Lung (tissue), 12 donors: ENCODE results near the gene CD33. TPM values are rescaled to one million over a fixed set of nuclear protein-coding genes. Genes with fewer than 3 reads are reported as not detected.
"Not testable (repeated sequence)": the region's sequence is repeated elsewhere in the genome, so short reads cannot be mapped to it uniquely, and the experiment has no call there.

ENCODE experiments used
- ATAC-seq: fragments of 200-7000 bp; cut with Tn5 transposase; one replicate; pipeline ENCODE4 v1.9.1; 2020; ENCODE audit warnings: moderate number of reproducible peaks; ENCODE audit not compliant: insufficient read depth, low FRiP score
- DNase-seq, 3 donors: peaks; one replicate each; pipeline ENCODE4 v3.0.0-alpha.2; 2013 to 2017
- H3K27ac ChIP-seq, 2 donors: one replicate each; pipeline ENCODE4 v1.5.1; 2013; ENCODE audit warnings: mild to moderate bottlenecking in 2 of 2, moderate library complexity in 2 of 2, control low read depth in 1 of 2, inconsistent platforms in 1 of 2, low read depth in 1 of 2, low read length in 1 of 2
- H3K27me3 ChIP-seq, 3 donors: one replicate each; pipeline ENCODE4 v1.5.1; 2013; ENCODE audit warnings: low read length in 2 of 3; ENCODE audit not compliant: control insufficient read depth in 3 of 3, insufficient read depth in 3 of 3
- H3K36me3 ChIP-seq, 4 donors: one replicate each; pipeline ENCODE4 v1.5.1; 2013; ENCODE audit warnings: low read length in 4 of 4, mild to moderate bottlenecking in 1 of 4, moderate library complexity in 1 of 4; ENCODE audit not compliant: control insufficient read depth in 4 of 4, insufficient read depth in 4 of 4
- H3K4me1 ChIP-seq, 5 donors: one replicate each; pipeline ENCODE4 v1.5.1; 2013; ENCODE audit warnings: low read length in 5 of 5, mild to moderate bottlenecking in 2 of 5, moderate library complexity in 1 of 5; ENCODE audit not compliant: control insufficient read depth in 5 of 5, insufficient read depth in 5 of 5
- H3K4me3 ChIP-seq: one replicate; pipeline ENCODE4 v1.5.1; 2013; ENCODE audit warnings: mild to moderate bottlenecking, control low read depth, moderate library complexity
- H3K9ac ChIP-seq, 2 donors: one replicate each; pipeline ENCODE4 v1.5.1; 2013; ENCODE audit warnings: low read length in 2 of 2, control low read depth in 1 of 2; ENCODE audit not compliant: insufficient read depth in 1 of 2
- H3K9me3 ChIP-seq, 4 donors: one replicate each; pipeline ENCODE4 v1.5.1; 2013; ENCODE audit warnings: low read length in 3 of 4, mild to moderate bottlenecking in 1 of 4, moderate library complexity in 1 of 4; ENCODE audit not compliant: control insufficient read depth in 4 of 4, insufficient read depth in 3 of 4
- WGBS, 2 donors: extraction: QIAGEN DNeasy Blood & Tissue Kit; methylation state at CpG; one replicate each; pipeline ENCODE4 v1.1.7; 2013; 5-methylcytosine and 5-hydroxymethylcytosine counted together
- polyA plus RNA-seq, 2 donors: library from polyadenylated mRNA; stranded (reverse); fragments of 200-250 nt; gene quantifications; one replicate each; pipeline ENCODE4 v1.2.1, GENCODE V29; 2013
- total RNA-seq, 2 donors: library from RNA; depleted of rRNA in 1 of 2; stranded (reverse); fragments of >200 nt in 1 of 2; gene quantifications; one replicate each; pipeline ENCODE4 v1.2.1, GENCODE V29; 2014 to 2021
- TF ChIP-seq, protein P1 (sequence below): IDR thresholded peaks from 2 replicates; pipeline ENCODE4 v1.5.1; 2012; ENCODE audit warnings: mild to moderate bottlenecking; ENCODE audit errors: control extremely low read depth, extremely low read depth
- donor health status: control.
- donor health status: control.
- donor health status: Bipolar disorder and iron deficiency.
- donor health status: healthy.
- donor health status: DM: yes; HTN: yes; CAD: no.

CD33 gene
- total and polyA plus RNA-seq, 4 donors: 7.0 to 40.2 (median 16.8) TPM

DNA sequence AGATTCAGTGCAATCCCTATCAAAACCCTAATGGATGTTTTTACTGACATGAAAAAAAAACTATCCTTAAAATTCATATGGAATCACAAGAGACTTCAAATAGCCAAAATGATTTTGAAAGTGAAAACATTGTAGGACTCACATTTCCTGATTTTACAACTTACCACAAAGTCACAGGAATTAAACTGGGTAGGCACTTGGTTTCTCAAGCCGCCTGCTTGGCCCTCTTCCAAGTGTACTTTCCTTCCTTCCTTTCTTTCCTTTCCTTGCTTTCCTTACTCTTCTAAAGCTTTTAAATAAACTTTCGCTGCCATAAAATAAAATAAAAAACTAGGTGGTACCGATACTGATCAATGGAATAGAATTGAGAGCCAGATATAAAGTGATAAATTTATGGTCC lies 21.0 kb upstream of the CD33 start:
- ATAC-seq: no peak
- Histone ChIP-seq H3K27me3 (peaks cover 0 to 6% (median 3%) of the 10 kb centered on the region in 3 donors), H3K4me1 (no peaks in the 10 kb centered on the region), H3K9ac (no peak overlapping the region), H3K9me3 (peaks cover 0 to 1% (median 0%) of the 10 kb centered on the region in 4 donors), H3K27ac (no peak overlapping the region), H3K4me3 (no peak overlapping the region), H3K36me3 (no peaks in the 10 kb centered on the region)
- TF ChIP-seq, protein P1, sequence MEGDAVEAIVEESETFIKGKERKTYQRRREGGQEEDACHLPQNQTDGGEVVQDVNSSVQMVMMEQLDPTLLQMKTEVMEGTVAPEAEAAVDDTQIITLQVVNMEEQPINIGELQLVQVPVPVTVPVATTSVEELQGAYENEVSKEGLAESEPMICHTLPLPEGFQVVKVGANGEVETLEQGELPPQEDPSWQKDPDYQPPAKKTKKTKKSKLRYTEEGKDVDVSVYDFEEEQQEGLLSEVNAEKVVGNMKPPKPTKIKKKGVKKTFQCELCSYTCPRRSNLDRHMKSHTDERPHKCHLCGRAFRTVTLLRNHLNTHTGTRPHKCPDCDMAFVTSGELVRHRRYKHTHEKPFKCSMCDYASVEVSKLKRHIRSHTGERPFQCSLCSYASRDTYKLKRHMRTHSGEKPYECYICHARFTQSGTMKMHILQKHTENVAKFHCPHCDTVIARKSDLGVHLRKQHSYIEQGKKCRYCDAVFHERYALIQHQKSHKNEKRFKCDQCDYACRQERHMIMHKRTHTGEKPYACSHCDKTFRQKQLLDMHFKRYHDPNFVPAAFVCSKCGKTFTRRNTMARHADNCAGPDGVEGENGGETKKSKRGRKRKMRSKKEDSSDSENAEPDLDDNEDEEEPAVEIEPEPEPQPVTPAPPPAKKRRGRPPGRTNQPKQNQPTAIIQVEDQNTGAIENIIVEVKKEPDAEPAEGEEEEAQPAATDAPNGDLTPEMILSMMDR: no peak
- WGBS, 2 donors: 40 to 48% methylated on average over 3 of the region's 3 CpGs
- peak in 1 of 3 donors; percentile 3 for DNase-seq

DNA sequence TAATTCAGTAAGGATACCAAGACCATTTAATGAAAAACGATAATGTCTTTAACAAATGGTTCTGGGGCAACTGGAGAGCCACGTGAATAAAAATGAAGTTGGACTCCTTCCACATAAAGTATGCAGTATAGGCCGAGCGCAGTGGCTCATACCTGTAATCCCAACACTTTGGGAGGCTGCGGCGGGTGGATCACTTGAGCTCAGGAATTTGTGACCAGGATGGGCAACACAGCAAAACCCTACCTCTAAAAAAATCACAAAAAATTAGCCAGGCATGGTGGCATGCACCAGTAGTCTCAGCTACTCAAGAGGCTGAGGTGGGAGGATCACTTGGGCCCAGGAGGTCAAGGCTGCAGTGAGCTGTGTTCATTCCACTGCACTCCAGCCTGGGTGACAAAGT lies 20.6 kb upstream of the CD33 start:
- no peak for ATAC-seq
- DNase-seq: no peak
- Histone ChIP-seq H3K36me3 (no peaks in the 10 kb centered on the region), H3K4me3 (no peak overlapping the region), H3K4me1 (no peaks in the 10 kb centered on the region), H3K9me3 (no peaks in the 10 kb centered on the region), H3K27ac (no peak overlapping the region), H3K9ac (no peak overlapping the region), H3K27me3 (peaks cover 0 to 7% (median 1%) of the 10 kb centered on the region in 3 donors)
- TF ChIP-seq, protein P1: no peak
- 70 to 73% methylated on average over 6 of the region's 6 CpGs for WGBS, 2 donors

DNA sequence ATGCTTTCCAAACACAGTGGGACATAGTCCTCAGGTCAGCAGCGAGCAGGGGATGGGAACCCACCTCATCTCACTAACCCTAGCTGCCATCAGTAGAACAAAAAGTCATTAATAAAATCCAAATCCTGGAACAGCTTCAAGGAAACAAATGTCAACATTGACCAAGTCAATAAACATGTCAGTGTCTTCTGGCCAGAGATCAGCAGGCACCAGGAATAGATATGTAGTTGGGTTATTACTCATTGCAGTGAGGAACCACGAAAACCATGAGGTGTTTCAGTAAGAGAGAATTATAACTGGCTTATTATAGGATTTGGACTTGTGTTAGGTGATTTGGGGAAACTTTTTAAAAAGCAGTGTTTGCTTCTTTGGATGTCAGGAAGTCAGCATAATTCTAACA lies 17.1 kb upstream of the CD33 start:
- Histone ChIP-seq H3K9ac (no peak overlapping the region), H3K27me3 (peaks cover 0 to 7% (median 0%) of the 10 kb centered on the region in 3 donors), H3K4me1 (no peaks in the 10 kb centered on the region), H3K36me3 (no peaks in the 10 kb centered on the region), H3K27ac (no peak overlapping the region), H3K4me3 (no peak overlapping the region), H3K9me3 (no peaks in the 10 kb centered on the region)
- TF ChIP-seq, protein P1: no peak
- WGBS, 2 donors: 49 to 78% methylated on average over 2 of the region's 2 CpGs
- DNase-seq: no peak
- ATAC-seq: no peak

DNA sequence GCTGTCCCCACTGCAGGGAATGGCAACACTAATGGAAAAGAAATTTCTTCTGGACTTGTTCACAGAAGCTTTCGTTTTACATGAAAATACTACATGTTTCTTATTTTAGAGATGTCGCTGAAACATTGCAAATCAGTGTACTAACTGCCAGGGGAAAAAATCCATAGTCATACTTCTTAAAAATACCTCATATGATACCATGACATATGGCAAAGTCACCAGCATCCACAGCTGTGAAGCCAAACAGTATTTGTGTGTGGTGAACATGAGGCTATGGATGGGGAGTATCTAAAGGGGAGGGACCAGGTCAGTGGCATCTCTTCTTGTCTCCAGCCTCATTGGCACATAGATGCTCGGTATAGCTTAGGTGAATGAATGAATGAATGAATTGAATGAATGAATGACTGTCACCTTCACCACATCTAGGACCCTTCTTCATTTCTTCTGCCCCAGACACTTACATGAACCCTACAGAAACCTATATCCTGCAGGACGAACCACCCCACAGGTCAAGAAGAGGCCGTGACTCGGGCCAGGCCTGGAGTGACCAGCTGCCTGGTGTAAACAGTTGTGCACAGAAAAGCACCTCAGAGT lies 14.6 kb upstream of the CD33 start:
- H3K27ac ChIP-seq: no peak overlapping the region
- 81 to 90% methylated on average over 6 of the region's 6 CpGs for WGBS, 2 donors
- ATAC-seq: no peak

DNA sequence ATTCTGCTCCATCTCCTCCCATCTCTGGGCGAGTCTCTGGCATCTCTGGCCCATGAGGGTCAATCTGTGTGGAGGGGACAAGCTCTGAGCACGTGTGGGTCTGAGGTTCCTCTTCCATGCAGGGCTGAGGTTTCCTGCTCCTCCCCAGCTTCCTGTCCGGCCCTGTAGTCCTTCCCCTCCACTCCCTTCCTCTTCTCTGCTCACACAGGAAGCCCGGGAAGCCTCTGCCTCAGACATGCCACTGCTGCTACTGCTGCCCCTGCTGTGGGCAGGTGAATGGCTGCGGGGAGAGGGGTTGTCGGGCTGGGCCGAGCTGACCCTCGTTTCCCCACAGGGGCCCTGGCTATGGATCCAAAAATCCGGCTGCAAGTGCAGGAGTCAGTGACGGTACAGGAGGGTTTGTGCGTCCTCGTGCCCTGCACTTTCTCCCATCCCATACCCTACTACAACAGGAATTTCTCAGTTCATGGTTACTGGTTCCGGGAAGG lies 14.0 kb upstream of the CD33 start:
- ATAC-seq: peak; percentile 47
- 25 to 43% methylated on average over 12 to 13 of the region's 13 CpGs for WGBS, 2 donors
- H3K4me3 ChIP-seq, H3K4me1 ChIP-seq, H3K36me3 ChIP-seq, H3K27ac ChIP-seq, H3K27me3 ChIP-seq, H3K9ac ChIP-seq, H3K9me3 ChIP-seq: not testable (repeated sequence)
- peak in 1 of 3 donors; percentile 1 for DNase-seq

More for the DNA sequence above, 14.6 kb upstream of the CD33 start:
- TF ChIP-seq, protein P1: no peak
- no peak for DNase-seq
- H3K4me1 ChIP-seq: no peaks in the 10 kb centered on the region
- H3K9me3 ChIP-seq: peaks cover 0 to 3% (median 0%) of the 10 kb centered on the region in 4 donors
- H3K9ac ChIP-seq: no peak overlapping the region
- H3K27me3 ChIP-seq: peaks cover 0 to 7% (median 0%) of the 10 kb centered on the region in 3 donors
- H3K36me3 ChIP-seq: no peaks in the 10 kb centered on the region
- H3K4me3 ChIP-seq: no peak overlapping the region
